CD4-positive, alpha-beta T cell treated with Interleukin-4 for 4 hours (primary cell): ENCODE measurements around the gene JDP2.
A peak's percentile ranks its signal among the peaks of the same experiment; 100 is the strongest.
"Not testable (repeated sequence)": the region's sequence is repeated elsewhere in the genome, so short reads cannot be mapped to it uniquely, and the experiment has no call there.

Experiments
- DNase-seq: peaks from one replicate; pipeline ENCODE4 v3.0.0-alpha.2; 2020

JDP2 gene

DNA sequence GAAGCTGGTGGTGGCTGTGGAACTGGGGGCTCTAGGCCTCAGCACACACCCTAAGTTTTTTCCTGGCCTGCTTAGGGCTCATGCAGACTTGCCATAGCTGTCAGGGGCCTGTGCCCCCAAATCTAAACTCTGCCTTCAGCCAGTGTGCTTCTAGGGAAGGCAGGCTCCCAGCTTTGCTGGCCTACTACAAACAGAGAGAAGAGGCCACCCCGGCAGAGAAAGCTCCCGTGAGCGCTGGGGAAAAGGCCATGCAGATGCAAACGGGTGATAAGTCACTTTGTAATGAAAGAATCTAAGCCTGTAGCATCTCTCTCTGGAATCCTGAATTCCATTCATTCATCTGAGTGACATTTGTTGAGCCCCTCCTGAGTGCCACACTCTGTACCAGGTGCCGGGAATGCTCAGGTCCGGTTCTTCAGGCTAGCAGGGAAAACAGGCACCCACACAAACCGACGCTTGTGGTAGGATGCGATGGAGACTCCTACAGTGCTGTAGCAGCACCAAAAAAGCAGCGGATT, 29.9 kb downstream of the JDP2 start:
- no peak for DNase-seq

DNA sequence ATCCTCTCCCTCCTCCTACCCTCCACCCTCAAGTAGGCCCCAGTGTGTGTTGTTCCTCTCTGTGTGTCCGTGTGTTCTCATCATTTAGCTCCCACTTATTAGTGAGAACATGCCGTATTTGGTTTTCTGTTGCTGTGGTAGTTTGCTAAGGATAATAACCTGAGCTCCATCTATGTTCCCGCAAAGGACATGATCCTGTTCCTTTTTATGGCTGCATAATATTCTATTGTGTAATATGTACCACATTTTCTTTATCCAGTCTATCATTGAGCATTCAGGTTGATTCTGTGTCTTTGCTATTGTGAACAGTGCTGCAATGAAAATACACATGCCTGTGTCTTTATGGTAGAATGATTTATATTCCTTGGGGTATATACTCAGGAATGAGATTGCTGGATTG, 30.5 kb downstream of the JDP2 start:
- no peak for DNase-seq

DNA sequence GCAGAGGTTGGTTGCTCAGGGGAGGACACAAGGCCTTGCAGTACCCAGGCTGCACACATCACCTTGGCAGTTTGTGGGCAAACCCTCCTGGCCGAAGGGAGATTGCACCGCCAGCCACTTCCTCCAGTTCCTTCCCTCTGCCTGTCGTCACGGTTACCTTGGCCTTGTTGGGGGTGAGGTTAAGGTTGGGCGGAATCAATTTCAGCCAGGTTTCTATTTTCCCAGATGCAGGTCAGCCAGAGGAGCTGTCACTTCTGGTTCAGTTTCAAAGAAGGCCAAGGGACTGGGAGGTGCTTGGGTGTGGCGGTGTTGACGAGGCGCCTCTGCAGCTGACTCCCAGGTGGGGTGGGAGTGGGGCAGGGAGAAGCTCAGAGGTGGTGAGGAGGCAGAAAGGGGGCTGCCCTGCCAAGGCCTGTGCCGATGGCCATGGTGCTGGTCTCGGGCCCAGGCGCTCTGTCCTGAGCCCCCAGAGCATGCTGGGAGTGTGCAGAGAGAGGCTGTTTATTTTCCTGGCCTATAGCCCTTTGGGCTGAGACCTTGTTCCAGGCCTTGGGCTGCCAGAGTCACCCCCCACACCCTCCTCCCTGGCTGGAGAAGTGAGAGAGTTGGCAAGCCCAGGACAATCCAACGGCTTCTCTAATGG, 31.4 kb downstream of the JDP2 start:
- no peak for DNase-seq

DNA sequence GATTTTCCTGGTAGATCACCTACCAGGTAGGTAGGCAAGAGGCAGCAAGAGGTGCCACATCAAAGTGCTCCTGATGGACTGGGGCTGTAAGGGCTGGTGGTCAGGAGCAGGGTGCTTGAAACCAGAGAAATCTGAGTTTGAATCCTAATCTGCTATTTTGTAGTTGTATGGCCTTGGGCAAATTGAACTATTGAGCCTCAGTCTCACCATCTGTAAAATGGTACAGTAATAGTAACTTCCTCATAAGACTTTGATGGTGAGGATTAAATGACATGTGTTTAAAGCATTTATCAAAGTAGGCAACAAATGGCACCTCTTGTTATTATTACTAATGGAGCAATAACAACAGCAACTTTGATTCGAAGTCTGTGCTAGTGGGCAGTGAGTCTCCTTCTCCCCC, 32.0 kb downstream of the JDP2 start:
- no peak for DNase-seq

DNA sequence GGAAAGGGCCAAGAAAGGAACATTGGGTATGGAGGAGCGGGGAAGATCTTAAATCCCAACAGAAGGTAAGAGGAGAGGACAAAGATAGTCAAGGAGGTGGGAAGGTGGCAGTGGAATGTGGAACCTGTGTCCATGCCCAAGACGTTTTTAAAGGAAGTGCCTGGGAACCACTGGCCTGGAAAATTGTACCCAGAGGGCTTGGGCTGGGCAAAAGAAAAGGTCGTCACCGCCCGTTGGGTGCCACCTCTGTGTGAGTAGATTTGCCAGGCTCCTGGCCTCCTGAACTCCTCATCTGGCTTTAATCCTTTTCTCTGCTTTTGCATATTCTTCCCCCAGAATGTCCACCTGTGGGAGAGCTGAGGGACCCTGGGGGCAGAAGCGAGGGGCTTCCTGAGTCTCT, 32.6 kb downstream of the JDP2 start:
- no peak for DNase-seq

DNA sequence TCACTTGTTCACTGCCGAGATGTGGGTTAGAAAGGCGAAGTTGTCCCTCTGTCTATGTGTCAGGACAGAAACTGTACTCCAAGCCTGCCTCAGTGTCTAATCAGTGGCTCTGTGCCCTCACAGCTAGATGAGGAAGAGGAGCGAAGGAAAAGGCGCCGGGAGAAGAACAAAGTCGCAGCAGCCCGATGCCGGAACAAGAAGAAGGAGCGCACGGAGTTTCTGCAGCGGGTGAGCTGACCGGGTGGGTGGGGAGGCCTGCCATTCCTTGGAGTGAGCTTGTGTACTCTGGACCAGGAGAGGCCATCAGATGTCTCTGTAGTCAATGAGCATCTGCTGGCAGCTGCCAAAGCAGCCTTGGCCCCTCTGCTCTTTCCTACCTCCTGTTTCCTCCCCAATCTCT, 33.5 kb downstream of the JDP2 start:
- DNase-seq, result no peak

DNA sequence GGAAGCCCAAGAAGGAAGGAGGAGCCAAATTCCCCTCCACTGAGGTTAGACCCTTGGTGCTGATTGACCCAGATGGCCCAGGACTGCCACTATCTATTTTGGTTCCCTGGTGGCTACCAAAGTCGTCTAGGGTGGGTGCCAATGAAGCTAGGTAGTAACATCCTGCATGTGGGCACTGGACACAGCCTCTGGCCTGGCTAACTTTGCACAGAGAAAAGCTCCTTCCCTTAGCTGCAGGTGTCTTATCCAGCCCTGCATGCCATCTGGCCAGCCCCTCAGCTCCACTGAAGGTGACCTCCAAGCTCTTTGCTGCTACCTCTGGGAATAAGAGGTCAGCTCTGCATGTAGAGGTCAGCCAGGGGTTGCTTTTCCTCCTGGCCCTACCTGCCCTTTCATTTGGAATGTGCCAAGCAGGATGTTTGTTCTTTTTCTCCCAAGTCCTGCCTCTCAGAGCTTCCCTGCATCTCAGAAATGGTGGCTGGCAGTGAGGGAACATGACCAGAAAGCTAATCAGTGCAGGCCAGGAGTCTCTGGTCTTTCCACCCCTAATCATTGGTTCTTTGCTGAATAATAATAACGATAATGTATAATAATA, 34.0 kb downstream of the JDP2 start:
- no peak for DNase-seq

DNA sequence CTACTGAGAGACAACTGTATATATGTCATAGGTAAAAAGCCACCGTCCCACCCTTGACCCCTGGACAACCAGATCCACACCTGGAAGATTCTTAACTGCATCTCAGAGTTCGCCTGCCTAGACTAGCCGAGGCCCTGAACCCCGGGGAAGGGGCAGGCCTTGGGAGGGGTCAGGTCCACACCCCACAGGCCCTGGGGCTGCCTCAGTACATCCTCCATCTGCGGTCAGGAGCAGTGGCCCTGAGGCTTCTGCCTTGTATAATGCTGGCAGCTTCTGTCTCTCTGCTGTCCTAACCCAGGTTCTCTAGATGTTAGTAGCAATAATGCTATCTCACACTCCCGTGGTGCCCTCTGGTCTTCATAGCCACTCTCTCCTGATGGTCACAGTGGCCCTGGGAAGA, 36.8 kb downstream of the JDP2 start:
- DNase-seq, result no peak

DNA sequence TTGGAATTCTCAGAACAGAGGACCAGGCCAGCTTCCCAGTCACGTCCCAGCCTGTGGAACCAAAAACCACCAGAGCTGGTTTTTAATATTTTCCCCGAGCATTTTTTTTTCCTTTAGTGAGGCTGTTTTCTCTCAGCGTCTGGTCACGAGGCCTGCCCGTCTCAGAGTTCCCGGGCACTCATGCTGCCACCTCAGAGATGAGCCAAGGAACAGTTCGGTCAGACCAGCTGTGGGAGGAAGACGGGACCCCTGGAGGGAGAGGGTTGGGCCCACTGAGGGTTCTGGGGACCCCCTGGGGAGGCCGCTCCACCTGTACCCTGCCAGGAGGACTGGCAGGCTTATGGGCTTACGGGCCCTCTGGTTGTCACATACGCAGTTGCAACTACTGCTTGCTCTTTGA, 39.9 kb downstream of the JDP2 start:
- DNase-seq, result no peak

DNA sequence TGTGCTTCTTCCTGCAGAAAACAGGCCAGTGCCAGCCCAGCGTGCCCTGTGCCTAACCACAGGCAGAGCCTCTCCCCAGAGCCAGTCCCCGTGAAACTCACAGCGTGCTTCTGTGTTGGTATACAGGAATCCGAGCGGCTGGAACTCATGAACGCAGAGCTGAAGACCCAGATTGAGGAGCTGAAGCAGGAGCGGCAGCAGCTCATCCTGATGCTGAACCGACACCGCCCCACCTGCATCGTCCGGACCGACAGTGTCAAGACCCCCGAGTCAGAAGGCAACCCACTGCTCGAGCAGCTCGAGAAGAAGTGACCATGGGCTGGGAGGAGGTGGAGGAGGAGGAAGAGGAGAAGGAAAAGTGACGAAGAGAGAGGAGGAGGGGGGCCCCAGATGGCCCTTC, 41.3 kb downstream of the JDP2 start:
- DNase-seq, result no peak

DNA sequence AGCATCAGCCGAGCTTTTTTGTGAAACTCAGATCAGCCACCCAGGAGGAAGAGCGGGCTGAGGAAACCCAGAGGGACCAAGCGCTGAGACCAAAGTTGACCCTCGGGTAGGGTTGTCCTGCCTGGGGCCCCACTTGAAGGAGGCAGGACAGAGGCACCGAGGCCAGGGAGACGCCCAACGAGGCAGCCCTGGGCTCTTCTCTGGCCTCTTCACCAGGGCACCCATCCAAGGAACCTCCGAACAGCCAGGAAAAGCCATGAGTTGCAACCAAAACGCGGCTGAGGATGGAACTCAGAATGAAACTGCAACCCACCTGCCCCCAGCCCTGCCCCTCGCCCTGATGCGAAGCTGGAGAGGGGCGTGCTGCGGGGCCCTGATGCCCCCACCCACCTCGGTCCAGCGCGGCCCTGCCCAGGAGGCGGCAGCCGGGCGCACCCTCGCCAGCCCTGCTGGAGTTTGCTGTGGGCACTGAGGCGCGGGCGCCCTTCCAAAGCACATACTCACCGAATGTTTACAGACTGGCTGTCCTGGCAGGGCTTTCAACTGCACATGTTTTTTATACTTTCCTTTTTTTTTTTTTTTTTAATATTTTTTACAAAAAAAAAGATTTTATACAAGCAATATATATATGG, 41.9 kb downstream of the JDP2 start:
- no peak for DNase-seq

DNA sequence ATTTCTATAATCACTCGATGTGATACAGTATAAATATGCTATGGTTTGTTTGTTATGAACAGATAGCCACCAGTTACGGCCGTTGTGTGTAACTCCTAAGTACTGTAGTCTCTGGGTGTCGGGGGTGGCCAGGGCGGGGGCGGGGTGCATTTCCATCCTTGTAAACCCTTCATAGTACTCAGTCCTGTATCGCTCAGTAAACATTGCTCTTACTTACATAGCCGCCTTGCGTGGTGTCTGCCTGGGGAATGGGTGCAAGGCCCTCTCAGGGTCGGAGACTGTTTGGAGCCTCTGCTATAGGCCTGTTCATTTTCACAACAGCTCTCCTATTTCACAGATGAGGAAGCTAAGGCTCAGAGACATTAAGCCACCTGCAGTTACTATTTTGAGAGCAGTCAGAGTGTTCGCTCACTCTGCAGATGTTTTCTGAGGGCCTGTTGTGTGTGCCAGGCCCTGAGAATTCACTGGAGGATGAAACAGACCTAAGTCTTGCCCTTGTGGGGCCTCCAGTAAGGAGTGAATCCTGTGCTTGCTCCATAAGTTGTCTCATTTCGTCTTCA, 42.5 kb downstream of the JDP2 start:
- no peak for DNase-seq

DNA sequence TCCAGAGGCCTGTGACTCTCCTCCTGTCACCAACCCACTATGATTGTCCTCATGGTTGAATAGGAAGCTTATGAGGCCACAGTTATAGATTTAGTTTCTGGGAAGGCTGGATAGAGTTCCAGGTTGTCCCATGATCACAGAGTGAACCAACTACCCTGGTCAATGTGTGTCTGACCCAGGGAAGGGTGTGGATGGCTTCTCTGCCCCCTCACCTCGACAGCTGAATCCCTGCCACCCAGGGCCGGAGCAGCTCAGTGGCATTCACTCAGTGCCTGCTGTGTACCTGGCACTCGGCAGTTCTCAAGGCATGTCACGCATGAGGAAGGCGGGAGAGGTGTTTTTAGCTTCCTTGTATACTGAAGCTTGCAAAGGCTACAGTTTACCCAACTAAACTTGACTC, 43.2 kb downstream of the JDP2 start:
- DNase-seq, result no peak

DNA sequence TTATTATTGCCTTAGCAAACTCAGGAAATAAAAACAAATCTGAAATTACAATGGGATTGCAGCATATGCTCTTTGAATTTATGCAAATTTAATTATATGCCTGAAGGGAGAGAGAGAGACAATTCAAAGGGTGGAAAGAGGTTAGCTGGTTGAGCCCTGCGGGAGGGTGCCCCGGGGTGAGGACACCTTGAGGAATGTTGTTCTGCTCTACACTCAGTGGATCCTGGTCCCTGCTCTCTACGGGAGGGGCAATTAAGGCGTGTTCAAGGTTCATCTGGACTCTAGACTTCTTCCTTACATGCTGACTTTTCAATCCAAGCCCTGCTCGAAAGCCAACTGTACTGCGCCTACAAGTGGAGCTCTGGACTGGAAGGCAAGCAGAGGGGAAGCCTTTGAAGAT, 46.3 kb downstream of the JDP2 start:
- not testable (repeated sequence) for DNase-seq

DNA sequence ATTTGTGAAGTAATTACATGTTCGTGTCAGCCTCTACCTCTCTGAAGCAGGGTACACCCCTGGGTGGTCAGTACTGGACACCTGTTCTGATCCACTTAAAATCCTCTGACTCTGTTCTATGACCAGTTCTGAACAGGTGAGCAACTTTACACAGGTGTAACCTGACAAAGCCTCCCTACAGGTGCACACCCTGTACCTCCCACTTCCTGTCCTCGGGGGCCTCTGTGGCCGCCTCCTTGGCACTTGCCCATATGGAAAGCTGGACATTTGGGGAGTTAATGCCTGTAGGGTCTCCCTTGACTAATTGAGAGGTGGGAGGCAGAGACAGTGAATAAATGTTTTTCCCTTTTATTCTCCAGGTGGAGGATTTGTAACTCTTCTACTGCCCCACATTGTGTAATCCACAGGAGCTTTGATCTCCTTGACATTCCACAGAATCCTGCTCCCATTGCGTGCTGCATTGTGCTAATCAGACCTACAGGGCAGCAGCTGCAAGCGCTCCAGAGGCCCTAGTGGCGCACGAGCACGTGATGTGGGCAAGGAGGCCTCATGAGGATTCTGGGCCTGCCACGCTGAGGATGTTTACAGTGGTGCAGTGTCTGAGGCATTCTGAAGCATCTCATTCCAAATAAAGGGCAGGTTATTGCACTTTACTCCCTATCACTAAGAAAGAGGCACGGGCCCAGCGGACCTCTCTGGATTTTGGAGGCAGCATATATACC, 48.6 kb downstream of the JDP2 start:
- no peak for DNase-seq

DNA sequence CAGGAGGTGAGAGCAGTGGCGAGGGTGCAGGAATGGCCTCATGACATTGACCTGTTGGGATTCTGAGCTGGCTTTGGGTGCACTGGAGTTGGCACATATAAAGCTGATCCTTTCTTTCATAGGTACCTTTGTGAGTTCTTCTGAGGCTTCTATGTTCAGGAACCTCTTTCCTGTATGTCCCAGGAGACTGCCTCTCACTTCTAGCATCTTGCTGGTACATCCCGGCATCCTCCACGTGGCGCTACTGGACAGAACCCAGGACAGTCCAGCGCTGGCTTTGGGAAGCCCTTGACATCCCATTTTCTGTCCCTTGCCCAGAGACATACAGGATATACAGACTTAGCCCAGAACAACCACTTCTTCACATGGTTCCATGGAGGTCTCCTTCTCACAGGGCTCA, 50.1 kb downstream of the JDP2 start:
- no peak for DNase-seq

DNA sequence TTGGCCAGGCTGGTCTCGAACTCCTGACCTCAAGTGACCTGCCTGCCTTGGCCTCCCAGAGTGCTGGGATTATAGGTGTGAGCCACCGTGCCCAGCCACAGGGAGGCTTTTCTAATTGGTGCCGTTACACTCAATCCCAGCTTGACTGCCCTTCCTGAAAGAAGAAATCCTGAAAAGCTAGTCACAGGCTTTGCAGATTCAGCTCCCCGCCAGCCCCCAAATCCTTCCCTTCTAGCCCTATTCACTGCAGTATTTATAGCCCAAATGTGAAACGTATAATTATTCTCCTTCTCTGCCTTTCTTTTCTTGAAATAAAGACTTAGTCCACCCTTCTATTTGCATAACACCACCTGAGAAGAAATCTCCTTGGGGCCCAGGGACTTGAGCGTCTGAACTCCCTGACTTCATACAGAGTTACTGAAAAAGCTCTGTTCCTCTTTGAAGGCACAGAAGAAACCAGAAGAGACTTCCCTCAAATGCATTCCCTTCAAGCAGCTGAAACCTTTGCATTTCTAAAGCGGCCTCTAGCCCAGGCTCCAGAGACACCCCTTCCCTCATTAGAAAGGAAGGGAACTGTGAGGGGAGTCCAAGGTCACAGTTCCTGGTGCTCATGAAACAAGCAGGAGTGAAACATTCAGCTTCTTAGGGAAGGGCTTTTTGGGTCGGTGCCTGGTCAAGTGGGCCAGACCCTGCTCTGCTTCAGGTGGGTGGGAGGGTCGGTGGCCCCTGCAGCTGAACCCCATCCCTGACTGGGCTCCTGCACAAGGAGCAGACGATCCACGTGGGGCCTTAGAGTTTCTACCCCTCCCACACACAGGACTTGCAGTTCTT, 52.2 kb downstream of the JDP2 start:
- DNase-seq, result no peak

DNA sequence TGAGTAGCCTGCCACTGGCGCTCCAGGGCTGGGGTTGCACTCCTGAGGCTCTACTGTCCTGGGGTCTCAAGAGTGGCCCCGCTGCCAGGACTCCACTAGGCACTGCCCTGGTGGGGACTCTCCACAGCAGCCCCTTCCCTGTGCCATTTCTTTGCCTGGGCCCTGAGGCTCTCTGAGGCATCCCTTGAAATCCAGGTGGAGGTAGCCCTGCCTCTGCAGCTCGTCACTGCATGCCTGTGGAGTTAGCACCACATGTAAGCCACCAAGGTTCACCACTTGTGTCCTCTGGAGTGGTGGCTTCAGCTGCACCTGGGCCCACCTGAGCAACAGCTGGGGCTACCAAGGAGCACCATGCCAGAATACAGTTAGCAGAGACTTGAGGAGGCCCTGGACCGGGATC, 54.5 kb downstream of the JDP2 start:
- no peak for DNase-seq

DNA sequence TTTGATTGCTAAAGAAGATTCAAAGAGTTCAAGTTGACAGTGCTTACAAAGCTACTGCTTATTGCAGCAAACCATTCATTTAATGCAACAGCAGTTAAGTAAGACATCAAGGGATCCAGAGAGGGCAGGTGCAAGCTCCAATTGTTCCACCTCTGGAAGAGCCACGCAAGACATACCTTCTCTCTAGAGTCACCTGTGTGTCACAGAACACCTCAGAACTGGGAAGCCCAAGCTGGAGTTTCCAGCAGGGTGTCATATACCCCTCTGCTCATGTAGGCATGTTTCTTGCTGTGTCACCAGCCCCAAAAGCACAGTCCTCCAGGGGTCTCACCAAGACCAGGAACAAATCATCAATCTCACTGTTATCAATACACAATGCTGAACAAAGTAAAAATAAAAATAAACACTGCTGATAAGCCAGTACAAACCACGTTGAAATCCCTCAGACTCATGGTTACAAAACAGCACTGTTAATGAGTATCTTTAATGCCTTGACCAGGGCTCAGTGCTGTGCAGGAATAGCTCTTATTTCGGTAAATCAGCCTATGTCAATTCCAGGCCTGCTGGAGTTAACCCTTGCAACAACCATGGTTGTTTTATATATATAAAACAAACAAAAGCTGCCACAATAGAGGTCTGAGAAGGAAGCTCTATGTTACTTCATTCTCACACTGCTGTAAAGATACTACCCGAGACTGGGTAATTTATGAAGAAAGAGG, 57.0 kb downstream of the JDP2 start:
- DNase-seq, result no peak

DNA sequence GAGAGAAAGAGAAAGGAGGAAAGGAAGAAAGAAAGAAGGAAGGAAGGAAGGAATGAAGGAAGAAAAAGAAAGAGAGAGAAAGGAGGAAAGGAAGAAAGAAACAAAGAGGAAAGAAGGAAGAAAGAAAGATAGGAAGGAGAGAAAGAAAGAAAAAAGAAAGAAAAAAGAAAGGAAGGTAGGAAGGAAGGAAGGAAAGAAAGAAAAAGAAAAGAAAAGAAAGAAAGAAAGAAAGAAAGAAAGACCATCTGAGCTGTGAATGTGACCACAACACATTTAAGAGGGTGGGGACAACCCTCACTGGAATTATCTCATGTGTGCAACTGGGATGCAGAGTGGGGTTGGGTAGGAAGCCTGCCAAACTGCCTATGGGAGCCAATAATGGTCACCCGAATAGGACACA, 58.5 kb downstream of the JDP2 start:
- DNase-seq, result no peak

DNA sequence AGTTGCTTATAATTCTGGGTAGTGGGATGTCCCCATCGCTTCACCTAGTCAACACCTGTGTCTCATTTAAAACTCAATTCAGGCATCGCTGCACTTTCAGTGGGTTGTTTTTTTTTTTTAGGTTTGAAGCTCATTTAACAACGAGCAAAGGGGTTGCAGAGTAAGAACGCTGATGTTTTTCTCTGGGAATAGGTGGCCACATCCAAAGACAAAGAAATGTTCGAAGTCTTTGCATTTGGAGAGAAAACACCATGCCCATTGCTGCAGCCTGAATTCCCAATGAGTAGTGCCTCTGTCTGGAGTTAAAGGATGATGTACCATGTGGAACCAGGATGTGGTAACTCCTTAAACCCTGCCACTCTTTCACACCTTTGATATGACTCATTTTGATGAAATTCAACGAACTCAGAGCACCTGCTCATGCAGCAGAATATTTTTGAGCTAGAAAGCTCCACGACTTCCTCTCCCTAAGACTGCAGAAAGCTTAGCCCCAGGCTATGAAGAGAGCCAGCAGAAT, 59.4 kb downstream of the JDP2 start:
- DNase-seq, result peak; percentile 41

DNA sequence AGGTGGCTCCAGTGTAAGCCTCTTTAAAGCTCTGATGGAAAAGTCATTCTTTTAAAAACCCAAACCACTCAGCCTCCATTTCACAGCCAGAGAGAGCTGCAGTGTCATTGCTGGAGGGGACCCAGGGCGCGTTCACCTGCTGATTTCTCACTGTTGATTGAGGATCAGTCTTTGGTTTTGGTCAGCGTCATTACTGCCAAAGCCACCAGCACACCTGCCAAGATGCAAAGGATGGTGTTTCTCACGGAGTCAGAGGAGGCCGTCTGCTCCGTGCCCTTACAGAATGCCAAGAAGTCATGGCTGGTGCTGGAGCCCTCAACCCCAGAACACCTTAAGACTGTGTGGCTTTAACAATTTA, 61.6 kb downstream of the JDP2 start:
- DNase-seq, result no peak
